ENCODE results near the gene CA9.

DNA sequence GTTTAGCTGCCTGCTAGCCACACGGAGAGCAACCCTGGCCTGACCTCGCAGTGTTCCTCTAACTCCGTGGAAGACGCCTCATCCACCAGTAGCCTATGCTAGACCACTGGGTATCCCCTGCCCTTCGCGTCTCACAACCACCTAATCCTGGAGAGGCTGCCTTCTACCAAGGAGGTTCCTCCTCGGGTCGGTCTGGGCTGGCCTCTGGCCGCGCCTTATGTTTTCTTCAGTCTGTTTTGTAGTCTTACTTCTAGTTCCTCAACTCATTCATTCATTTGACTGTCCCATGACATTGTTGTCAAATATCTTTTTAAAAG, 17.6 kb downstream of the CA9 start:
- TF ChIP-seq, protein P1, sequence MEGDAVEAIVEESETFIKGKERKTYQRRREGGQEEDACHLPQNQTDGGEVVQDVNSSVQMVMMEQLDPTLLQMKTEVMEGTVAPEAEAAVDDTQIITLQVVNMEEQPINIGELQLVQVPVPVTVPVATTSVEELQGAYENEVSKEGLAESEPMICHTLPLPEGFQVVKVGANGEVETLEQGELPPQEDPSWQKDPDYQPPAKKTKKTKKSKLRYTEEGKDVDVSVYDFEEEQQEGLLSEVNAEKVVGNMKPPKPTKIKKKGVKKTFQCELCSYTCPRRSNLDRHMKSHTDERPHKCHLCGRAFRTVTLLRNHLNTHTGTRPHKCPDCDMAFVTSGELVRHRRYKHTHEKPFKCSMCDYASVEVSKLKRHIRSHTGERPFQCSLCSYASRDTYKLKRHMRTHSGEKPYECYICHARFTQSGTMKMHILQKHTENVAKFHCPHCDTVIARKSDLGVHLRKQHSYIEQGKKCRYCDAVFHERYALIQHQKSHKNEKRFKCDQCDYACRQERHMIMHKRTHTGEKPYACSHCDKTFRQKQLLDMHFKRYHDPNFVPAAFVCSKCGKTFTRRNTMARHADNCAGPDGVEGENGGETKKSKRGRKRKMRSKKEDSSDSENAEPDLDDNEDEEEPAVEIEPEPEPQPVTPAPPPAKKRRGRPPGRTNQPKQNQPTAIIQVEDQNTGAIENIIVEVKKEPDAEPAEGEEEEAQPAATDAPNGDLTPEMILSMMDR (IDR thresholded peaks at IDR 0.05; ENCODE audit: extremely low read depth in 1 of 2, insufficient read depth in 1 of 2, low read depth in 1 of 2, low read length in 2 of 2), result no peak
- TF ChIP-seq POLR2A (IDR thresholded peaks at IDR 0.05; ENCODE audit: low read depth, low read length), result no peak
- no peak for TF ChIP-seq MAX (IDR thresholded peaks at IDR 0.05; ENCODE audit: insufficient read depth, insufficient read length)
- no peak for TF ChIP-seq EZH2 (IDR thresholded peaks at IDR 0.05; ENCODE audit: borderline replicate concordance, low read depth, low read length, severe bottlenecking)
- TF ChIP-seq POLR2AphosphoS5 (IDR thresholded peaks at IDR 0.05; ENCODE audit: insufficient read depth, low read depth, low read length), result no peak
